Tibial artery (tissue), 4 donors: ENCODE data around the gene LEKR1.

ENCODE experiments used
- DNase-seq, 2 donors: peaks; one replicate each; pipeline ENCODE4 v3.0.0-alpha.2; 2019
- H3K27ac ChIP-seq, 2 donors: fragments of 200-600 bp; sonication (generic) in 1 of 2; 1 replicate in 1 of 2; 2 replicates in 1 of 2; pipeline ENCODE4 v1.5.1; 2018 to 2019; ENCODE audit warnings: mild to moderate bottlenecking in 1 of 2
- H3K27me3 ChIP-seq, 2 donors: fragments of 200-600 bp; sonication (generic) in 1 of 2; one replicate each; pipeline versions ENCODE4 v1.5.1 to v1.6.0; 2016 to 2019
- H3K36me3 ChIP-seq, 3 donors: fragments of 200-600 bp; sonication (generic) in 2 of 3; one replicate each; pipeline ENCODE4 v1.5.1; 2016 to 2019; ENCODE audit warnings: mild to moderate bottlenecking in 2 of 3
- H3K4me1 ChIP-seq, 4 donors: fragments of 200-600 bp; sonication (generic) in 2 of 4; 1 replicate in 3 of 4; 2 replicates in 1 of 4; pipeline ENCODE4 v1.5.1; 2016 to 2019
- H3K4me3 ChIP-seq, 2 donors: fragments of 200-600 bp; sonication (generic) in 1 of 2; 1 replicate in 1 of 2; 2 replicates in 1 of 2; pipeline ENCODE4 v1.5.1; 2018 to 2019; ENCODE audit warnings: mild to moderate bottlenecking in 2 of 2
- H3K9me3 ChIP-seq, 3 donors: fragments of 200-600 bp; sonication (generic) in 1 of 3; one replicate each; pipeline ENCODE4 v1.5.1; 2016 to 2019
- CTCF ChIP-seq, 2 experiments: fragments of 200-600 bp in 1 of 2; fragments of 450-650 bp in 1 of 2; IDR thresholded peaks; one replicate each; pipeline ENCODE4 v1.5.1; 2017 to 2019; ENCODE audit warnings: antibody characterized with exemption in 2 of 2, mild to moderate bottlenecking in 1 of 2, moderate library complexity in 1 of 2
- intact Hi-C: fragments of 100-400 bp; cut with DNase I; formaldehyde crosslinking; loops from one replicate; pipeline ENCODE4 v1.15.0; 2023; ENCODE audit warnings: low total_unique reads

The LEKR1 gene

GRCh38 chr3:156801746-156802145 lies 24.4 kb upstream of the LEKR1 start:
- TF ChIP-seq CTCF (IDR thresholded peaks at IDR 0.05) = no peak
- no peak for DNase-seq
- Histone ChIP-seq H3K27ac (no peak overlapping the region), H3K36me3 (no peaks in the 10 kb centered on the region), H3K4me1 (no peaks in the 10 kb centered on the region), H3K4me3 (no peak overlapping the region), H3K9me3 (no peaks in the 10 kb centered on the region), H3K27me3 (no peaks in the 10 kb centered on the region)
- intact Hi-C loops = no loop called here

- Histone ChIP-seq H3K27me3 (no peaks in the 10 kb centered on the region), H3K27ac (no peak overlapping the region), H3K4me3 (no peak overlapping the region), H3K36me3 (no peaks in the 10 kb centered on the region), H3K9me3 (no peaks in the 10 kb centered on the region), H3K4me1 (no peaks in the 10 kb centered on the region)
- intact Hi-C loops = no loop called here
- no peak for DNase-seq
- TF ChIP-seq CTCF (IDR thresholded peaks at IDR 0.05) = no peak
Observed at GRCh38 chr3:156802821-156803606, 23.1 kb upstream of the LEKR1 start.

- no peaks in the 10 kb centered on the region for H3K4me1 ChIP-seq
- no peak for TF ChIP-seq CTCF (IDR thresholded peaks at IDR 0.05)
- H3K9me3 ChIP-seq = no peaks in the 10 kb centered on the region
- DNase-seq = no peak
- H3K27ac ChIP-seq = no peak overlapping the region
- no peak overlapping the region for H3K4me3 ChIP-seq
- intact Hi-C loops = no loop called here
- no peaks in the 10 kb centered on the region for H3K36me3 ChIP-seq
- no peaks in the 10 kb centered on the region for H3K27me3 ChIP-seq
Observed at GRCh38 chr3:156803952-156804741, 22.0 kb upstream of the LEKR1 start.

DNA sequence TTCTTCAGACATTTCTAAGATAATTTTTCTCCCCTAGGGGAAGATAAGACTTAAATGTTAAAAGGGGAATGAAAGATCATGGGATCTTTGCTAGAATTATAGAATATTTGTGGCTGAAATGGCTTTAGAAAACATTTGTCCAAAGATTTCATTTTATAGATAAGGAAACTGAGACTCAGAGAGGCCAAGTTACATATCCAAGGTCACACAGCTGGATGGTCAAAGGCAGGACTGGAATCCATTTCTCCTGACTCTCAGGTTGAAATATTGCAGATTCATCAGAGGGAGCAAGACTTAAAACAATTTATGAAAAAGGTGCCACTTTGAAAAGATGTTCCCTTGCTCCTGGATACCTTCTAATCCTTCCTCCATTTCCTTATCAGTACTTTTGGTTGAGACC lies 19.5 kb upstream of the LEKR1 start:
- Histone ChIP-seq H3K4me3 (no peak overlapping the region), H3K27ac (no peak overlapping the region), H3K27me3 (no peaks in the 10 kb centered on the region), H3K9me3 (peaks cover 0 to 3% (median 0%) of the 10 kb centered on the region in 3 donors), H3K4me1 (no peaks in the 10 kb centered on the region), H3K36me3 (no peaks in the 10 kb centered on the region)
- DNase-seq = no peak
- TF ChIP-seq CTCF (IDR thresholded peaks at IDR 0.05) = no peak
- intact Hi-C loops = no loop called here

DNA sequence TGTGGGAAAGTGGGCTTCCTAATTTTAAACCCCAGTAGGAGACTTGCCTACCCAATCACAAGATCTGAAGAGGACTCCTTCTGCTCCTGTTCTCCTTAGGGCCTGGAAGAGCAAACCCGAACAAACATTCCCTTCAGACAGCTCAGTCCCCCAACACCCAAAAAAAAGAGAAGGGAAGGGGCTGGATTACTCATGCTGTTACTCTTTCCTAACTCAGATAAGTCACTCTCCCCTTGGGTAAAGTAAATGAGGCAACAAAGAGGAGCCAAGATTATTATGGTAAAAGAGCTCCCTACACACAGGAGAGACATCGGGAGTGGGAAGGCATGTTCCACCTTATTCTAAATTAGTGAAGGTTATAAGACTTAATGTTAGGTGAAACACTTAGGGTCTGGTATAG lies 18.1 kb upstream of the LEKR1 start:
- Histone ChIP-seq H3K9me3 (peaks cover 0 to 3% (median 0%) of the 10 kb centered on the region in 3 donors), H3K36me3 (no peaks in the 10 kb centered on the region), H3K27ac (no peak overlapping the region), H3K4me1 (no peaks in the 10 kb centered on the region), H3K4me3 (no peak overlapping the region), H3K27me3 (no peaks in the 10 kb centered on the region)
- no peak for TF ChIP-seq CTCF (IDR thresholded peaks at IDR 0.05)
- intact Hi-C loops = no loop called here
- DNase-seq = no peak
